Fibroblast of pulmonary artery (primary cell): ENCODE results near the gene SLC35F3.
"Not testable (repeated sequence)": the region's sequence is repeated elsewhere in the genome, so short reads cannot be mapped to it uniquely, and the experiment has no call there.

Experiments
- DNase-seq: peaks from one replicate; pipeline ENCODE4 v3.0.0-alpha.2; 2010; ENCODE audit warnings: low read depth
- H3K4me3 ChIP-seq: replicated peaks from 2 replicates; pipeline ENCODE4 v1.5.1; 2011; ENCODE audit warnings: low read depth, mild to moderate bottlenecking, control low read depth, low read length, moderate library complexity
- CTCF ChIP-seq: IDR thresholded peaks from 2 replicates; pipeline ENCODE4 v1.5.1; 2011; ENCODE audit warnings: mild to moderate bottlenecking, control low read depth, low read length, inconsistent platforms; ENCODE audit errors: missing control alignments

Gene SLC35F3

GRCh38 chr1:234246638-234247116, 342.2 kb downstream of the SLC35F3 start:
- H3K4me3 ChIP-seq, result no peak overlapping the region
- DNase-seq, result no peak

GRCh38 chr1:234247746-234248145, 343.3 kb downstream of the SLC35F3 start:
- H3K4me3 ChIP-seq, DNase-seq: not testable (repeated sequence)

More at GRCh38 chr1:234246638-234247116, 342.2 kb downstream of the SLC35F3 start:
- TF ChIP-seq CTCF, result no peak

- TF ChIP-seq CTCF, result no peak
- DNase-seq, result no peak
Measured at GRCh38 chr1:234250747-234251146, 346.3 kb downstream of the SLC35F3 start.

GRCh38 chr1:234253732-234254131, 349.3 kb downstream of the SLC35F3 start:
- TF ChIP-seq CTCF, result no peak

More at GRCh38 chr1:234250747-234251146, 346.3 kb downstream of the SLC35F3 start:
- H3K4me3 ChIP-seq, result no peak overlapping the region

GRCh38 chr1:234256359-234256758, 351.9 kb downstream of the SLC35F3 start:
- H3K4me3 ChIP-seq, result no peak overlapping the region
- no peak for DNase-seq
- no peak for TF ChIP-seq CTCF

More at GRCh38 chr1:234253732-234254131, 349.3 kb downstream of the SLC35F3 start:
- no peak overlapping the region for H3K4me3 ChIP-seq
- no peak for DNase-seq

GRCh38 chr1:234258071-234258470, 353.6 kb downstream of the SLC35F3 start:
- no peak for DNase-seq
- no peak overlapping the region for H3K4me3 ChIP-seq
- TF ChIP-seq CTCF, result no peak

GRCh38 chr1:234260578-234260977, 356.1 kb downstream of the SLC35F3 start:
- no peak for DNase-seq
- H3K4me3 ChIP-seq, result no peak overlapping the region
- no peak for TF ChIP-seq CTCF
